WERI-Rb-1 (cell line): Measurements from ENCODE around the gene SNRPN.

Experiments used
- DNase-seq: peaks from one replicate; pipeline ENCODE4 v3.0.0-alpha.2; 2020
- H3K27ac ChIP-seq: fragments of 250-450 bp; sonication (Bioruptor Pico); 2 replicates; pipeline ENCODE4 v1.5.1; 2020; ENCODE audit warnings: mild to moderate bottlenecking, moderate library complexity
- H3K27me3 ChIP-seq: fragments of 250-450 bp; sonication (Bioruptor Pico); 2 replicates; pipeline ENCODE4 v1.5.1; 2021; ENCODE audit warnings: mild to moderate bottlenecking, low read depth, moderate library complexity; ENCODE audit not compliant: insufficient read depth, severe bottlenecking
- H3K36me3 ChIP-seq: fragments of 250-450 bp; sonication (Bioruptor Pico); 2 replicates; pipeline ENCODE4 v1.5.1; 2020; ENCODE audit warnings: mild to moderate bottlenecking, moderate library complexity
- H3K4me3 ChIP-seq: 2 replicates; pipeline ENCODE4 v1.5.1; 2011; ENCODE audit warnings: low read depth, mild to moderate bottlenecking, control low read depth, low read length
- H3K9me3 ChIP-seq: fragments of 250-450 bp; sonication (Bioruptor Pico); 2 replicates; pipeline ENCODE4 v1.5.1; 2021; ENCODE audit warnings: mild to moderate bottlenecking, moderate library complexity; ENCODE audit not compliant: severe bottlenecking
- TF ChIP-seq, protein P1 (sequence below): IDR thresholded peaks from 2 replicates; pipeline ENCODE4 v1.5.1; 2011; ENCODE audit warnings: low read depth, mild to moderate bottlenecking, control low read depth, inconsistent platforms, low read length

SNRPN gene

DNA sequence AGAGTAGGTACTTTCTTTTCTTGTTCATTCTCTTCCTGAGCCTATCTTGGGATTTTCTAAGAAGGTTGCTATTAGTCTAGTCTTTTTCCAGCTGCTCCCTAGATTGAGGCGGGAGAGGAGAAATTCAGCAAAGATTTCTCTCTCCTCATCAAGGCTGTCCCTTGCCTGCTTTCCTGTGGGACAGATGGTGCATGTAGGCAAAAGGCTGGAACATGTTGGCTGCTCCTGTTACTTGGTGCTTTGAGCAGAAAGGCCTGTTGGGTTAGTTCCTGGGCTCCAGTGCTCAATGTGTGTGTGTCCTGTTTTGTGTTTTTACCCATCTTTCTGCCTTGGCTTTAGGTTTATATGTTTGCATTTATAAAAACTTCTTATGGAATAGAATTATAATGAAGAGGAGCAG lies 9.1 kb upstream of the SNRPN start:
- TF ChIP-seq, protein P1, sequence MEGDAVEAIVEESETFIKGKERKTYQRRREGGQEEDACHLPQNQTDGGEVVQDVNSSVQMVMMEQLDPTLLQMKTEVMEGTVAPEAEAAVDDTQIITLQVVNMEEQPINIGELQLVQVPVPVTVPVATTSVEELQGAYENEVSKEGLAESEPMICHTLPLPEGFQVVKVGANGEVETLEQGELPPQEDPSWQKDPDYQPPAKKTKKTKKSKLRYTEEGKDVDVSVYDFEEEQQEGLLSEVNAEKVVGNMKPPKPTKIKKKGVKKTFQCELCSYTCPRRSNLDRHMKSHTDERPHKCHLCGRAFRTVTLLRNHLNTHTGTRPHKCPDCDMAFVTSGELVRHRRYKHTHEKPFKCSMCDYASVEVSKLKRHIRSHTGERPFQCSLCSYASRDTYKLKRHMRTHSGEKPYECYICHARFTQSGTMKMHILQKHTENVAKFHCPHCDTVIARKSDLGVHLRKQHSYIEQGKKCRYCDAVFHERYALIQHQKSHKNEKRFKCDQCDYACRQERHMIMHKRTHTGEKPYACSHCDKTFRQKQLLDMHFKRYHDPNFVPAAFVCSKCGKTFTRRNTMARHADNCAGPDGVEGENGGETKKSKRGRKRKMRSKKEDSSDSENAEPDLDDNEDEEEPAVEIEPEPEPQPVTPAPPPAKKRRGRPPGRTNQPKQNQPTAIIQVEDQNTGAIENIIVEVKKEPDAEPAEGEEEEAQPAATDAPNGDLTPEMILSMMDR = no peak
- H3K9me3 ChIP-seq = no peaks in the 10 kb centered on the region
- DNase-seq = no peak
- H3K36me3 ChIP-seq = no peaks in the 10 kb centered on the region
- H3K27ac ChIP-seq = no peak overlapping the region
- H3K4me3 ChIP-seq = no peak overlapping the region
- no peaks in the 10 kb centered on the region for H3K27me3 ChIP-seq

DNA sequence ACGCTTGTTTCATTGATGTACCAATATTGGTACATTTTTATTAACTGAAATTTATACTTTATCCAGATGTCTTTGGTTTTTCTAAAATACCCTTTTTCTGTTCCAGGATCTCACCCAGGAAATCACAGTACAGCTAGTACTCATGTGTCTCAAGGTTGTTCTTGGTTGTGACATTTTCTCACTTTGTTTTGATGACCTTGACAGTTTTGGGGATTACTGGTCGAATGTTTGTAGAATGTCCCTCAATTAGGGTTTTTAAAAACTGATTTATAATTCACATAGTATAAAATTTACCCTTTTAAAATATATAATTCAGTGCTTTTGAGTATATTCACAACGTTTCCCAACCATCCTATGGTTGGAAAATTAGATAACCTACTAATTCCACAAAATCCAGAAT lies 6.3 kb upstream of the SNRPN start:
- TF ChIP-seq, protein P1 = no peak
- DNase-seq = no peak
- Histone ChIP-seq H3K27ac (no peak overlapping the region), H3K27me3 (no peaks in the 10 kb centered on the region), H3K36me3 (no peaks in the 10 kb centered on the region), H3K4me3 (no peak overlapping the region), H3K9me3 (no peaks in the 10 kb centered on the region)

DNA sequence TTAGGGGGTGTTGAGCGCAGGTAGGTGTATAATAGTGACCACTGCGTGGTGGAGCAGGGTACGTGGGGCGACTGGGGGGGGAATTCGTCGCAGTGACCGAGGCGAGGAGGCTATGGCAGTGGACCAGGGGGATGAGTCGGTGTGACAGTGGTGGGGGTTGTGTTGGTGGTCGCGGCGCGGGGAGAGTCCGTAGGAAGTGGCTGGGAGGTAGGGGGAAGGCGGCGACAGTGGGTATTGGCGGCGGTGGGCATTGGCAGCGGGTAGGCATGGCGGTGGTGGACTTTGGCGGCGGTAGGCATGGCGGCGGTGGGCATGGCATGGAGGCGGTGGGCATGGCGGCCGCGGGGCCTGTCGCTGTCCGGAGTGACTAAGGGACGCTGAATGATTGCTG lies 739 bp downstream of the SNRPN start:
- no peak for DNase-seq
- TF ChIP-seq, protein P1 = no peak
- Histone ChIP-seq H3K27ac (peak overlapping the region; percentile 84), H3K4me3 (peak overlapping the region; percentile 77), H3K36me3 (no peaks in the 10 kb centered on the region; the same call in 1 of the 2 replicates), H3K9me3 (no peaks in the 10 kb centered on the region), H3K27me3 (peaks cover 6% of the 10 kb centered on the region)

DNA sequence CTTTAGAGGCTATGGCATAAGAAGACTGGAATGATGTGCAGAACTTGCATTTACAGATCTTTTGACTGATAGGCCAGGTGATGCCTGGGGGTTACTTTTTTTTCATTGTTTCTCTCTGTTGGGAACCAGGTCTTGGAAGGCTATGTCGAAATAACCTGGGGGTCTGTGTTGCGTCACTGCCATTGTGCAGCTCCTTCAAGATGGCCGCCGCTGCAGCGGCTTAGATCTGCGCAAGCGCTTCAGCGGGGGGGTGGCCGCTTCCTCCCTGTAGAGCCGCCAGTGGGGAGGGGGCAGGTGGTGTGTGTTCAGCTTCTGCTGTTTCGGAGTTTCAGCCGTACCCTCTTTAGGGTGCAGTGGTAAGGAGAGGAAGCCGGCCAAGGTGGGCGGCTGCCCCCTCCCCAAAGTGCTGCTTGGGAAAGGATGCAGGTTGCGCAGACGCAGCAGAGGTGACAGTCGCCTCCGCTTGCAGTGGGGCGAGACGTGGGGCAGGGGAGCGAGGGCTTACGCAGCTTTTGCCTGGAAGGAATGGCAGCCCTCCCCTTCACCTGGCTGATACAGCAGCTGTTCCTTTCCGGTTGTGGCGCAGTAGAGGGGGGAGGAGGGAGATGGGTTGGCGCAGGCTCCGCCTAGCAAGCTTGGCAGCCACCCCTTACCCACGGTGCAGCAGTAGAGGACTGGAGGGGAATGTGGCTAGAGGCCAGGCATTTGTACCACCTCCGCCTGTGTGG lies 1.5 kb downstream of the SNRPN start:
- TF ChIP-seq, protein P1 = no peak
- H3K4me3 ChIP-seq = peak overlapping the region; percentile 77
- peak overlapping the region; percentile 84 for H3K27ac ChIP-seq
- peaks cover 6% of the 10 kb centered on the region for H3K27me3 ChIP-seq
- no peaks in the 10 kb centered on the region for H3K9me3 ChIP-seq
- peak; percentile 87 for DNase-seq
- H3K36me3 ChIP-seq = no peaks in the 10 kb centered on the region; the same call in 1 of the 2 replicates

DNA sequence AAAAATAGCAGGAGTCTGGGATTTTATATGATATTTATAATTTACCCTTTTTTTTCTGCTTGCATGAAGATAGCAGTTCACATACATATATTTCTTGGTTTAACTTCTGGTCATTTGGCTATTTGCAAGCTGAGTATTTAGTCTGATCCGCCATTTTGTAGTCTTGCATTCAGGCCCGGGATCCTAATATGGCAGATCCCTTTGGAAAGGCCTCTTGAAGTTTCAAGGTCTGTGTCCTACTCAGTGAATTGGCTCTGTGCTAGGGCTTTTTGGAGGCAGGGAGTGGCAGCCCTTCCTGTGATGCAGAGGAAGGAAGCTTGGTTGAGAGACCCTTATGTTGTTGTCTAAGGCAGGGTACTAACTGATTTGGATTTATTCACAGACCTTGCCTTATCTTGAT lies 2.9 kb downstream of the SNRPN start:
- Histone ChIP-seq H3K9me3 (no peaks in the 10 kb centered on the region), H3K36me3 (no peaks in the 10 kb centered on the region; the same call in none of the 2 replicates), H3K27ac (no peak overlapping the region), H3K4me3 (no peak overlapping the region), H3K27me3 (peaks cover 6% of the 10 kb centered on the region)
- TF ChIP-seq, protein P1 = no peak
- no peak for DNase-seq

DNA sequence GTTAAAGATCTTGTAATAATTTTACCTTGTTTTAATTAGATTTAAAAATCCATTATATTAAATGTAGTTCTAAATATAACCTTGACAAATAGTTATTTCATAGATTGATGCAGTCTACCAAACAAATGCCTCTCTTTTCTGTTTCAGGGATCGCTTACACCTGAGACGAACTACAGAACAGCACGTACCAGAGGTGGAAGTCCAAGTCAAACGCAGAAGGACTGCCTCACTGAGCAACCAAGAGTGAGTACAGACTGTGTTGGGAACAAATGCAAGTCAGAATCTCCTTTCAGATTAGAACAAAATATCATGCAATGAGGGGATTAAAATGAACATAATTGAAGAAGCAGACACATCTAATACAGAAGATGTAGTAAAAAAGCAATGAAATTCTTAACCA lies 7.2 kb downstream of the SNRPN start:
- Histone ChIP-seq H3K9me3 (no peaks in the 10 kb centered on the region), H3K27me3 (no peaks in the 10 kb centered on the region), H3K36me3 (peaks cover 18% of the 10 kb centered on the region), H3K4me3 (no peak overlapping the region), H3K27ac (no peak overlapping the region)
- TF ChIP-seq, protein P1 = no peak
- DNase-seq = no peak
